H1 (cell line): Measurements from ENCODE around the gene PLEK. TPM values are rescaled to one million over a fixed set of nuclear protein-coding genes. Genes with fewer than 3 reads are reported as not detected.

Source experiments
- CTCF ChIA-PET: fragments of 300-600 bp; sonication (Branson Sonifier 250); formaldehyde crosslinking; loops from one replicate; lab custom pipeline; 2021; ENCODE audit not compliant: partially characterized antibody; lab: Charles Lee
- POLR2A ChIA-PET: fragments of 300-600 bp; sonication (Branson Sonifier 250); formaldehyde crosslinking; loops from one replicate; lab custom pipeline; 2021; ENCODE audit warnings: inconsistent platforms; ENCODE audit not compliant: partially characterized antibody; lab: Charles Lee
- DNase-seq, 2 experiments: peaks; one replicate each; pipeline versions ENCODE4 v3.0.0 to v3.0.0-alpha.2; 2010 to 2022; ENCODE audit warnings: low spot score in 2 of 2, low read depth in 1 of 2, mixed read lengths in 1 of 2
- FAIRE-seq: peaks from 2 replicates; lab custom pipeline; 2011; peaks lifted over from hg19 to GRCh38; lab: Jason Lieb, UNC
- H2AFZ ChIP-seq: 2 replicates; pipeline ENCODE4 v1.8.1; 2012; ENCODE audit warnings: low read length, inconsistent platforms
- H2AK5ac ChIP-seq: 2 replicates; pipeline ENCODE4 v1.6.1; 2013; ENCODE audit warnings: low read depth, low read length
- H2BK120ac ChIP-seq: replicated peaks from 2 replicates; pipeline ENCODE3; 2013; ENCODE audit warnings: low read depth, low read length, inconsistent platforms
- H2BK12ac ChIP-seq: 2 replicates; pipeline ENCODE4 v1.6.1; 2013; ENCODE audit warnings: low read depth, low read length
- H2BK15ac ChIP-seq: 2 replicates; pipeline ENCODE4 v1.6.1; 2013; ENCODE audit warnings: low read length
- H2BK20ac ChIP-seq: 2 replicates; pipeline ENCODE4 v1.6.1; 2013; ENCODE audit warnings: low read length
- H2BK5ac ChIP-seq: 2 replicates; pipeline ENCODE4 v1.6.1; 2013; ENCODE audit warnings: low read depth, low read length
- H3K14ac ChIP-seq: 2 replicates; pipeline ENCODE4 v1.6.1; 2013; ENCODE audit warnings: inconsistent platforms; ENCODE audit not compliant: insufficient read length
- H3K18ac ChIP-seq: 2 replicates; pipeline ENCODE4 v1.6.1; 2013; ENCODE audit warnings: low read length; ENCODE audit errors: extremely low read depth
- H3K23ac ChIP-seq: 2 replicates; pipeline ENCODE4 v1.6.1; 2013; ENCODE audit warnings: inconsistent platforms; ENCODE audit not compliant: insufficient read length
- H3K23me2 ChIP-seq: 2 replicates; pipeline ENCODE4 v1.6.1; 2013; ENCODE audit warnings: low read depth, low read length
- H3K27ac ChIP-seq: 2 replicates; pipeline ENCODE4 v1.6.1; 2011; ENCODE audit warnings: low read depth, low read length, inconsistent platforms
- H3K27me3 ChIP-seq, 4 experiments: replicated peaks in 1 of 4; 1 replicate in 1 of 4; 2 replicates in 3 of 4; pipeline versions ENCODE4 v1.6.1 to v1.8.1; 2011 to 2013; ENCODE audit warnings: low read length in 3 of 4, mild to moderate bottlenecking in 3 of 4, inconsistent platforms in 2 of 4, mixed read lengths in 2 of 4, moderate library complexity in 1 of 4; ENCODE audit not compliant: control insufficient read depth in 3 of 4, insufficient read depth in 3 of 4; ENCODE audit errors: extremely low read depth in 1 of 4
- H3K36me3 ChIP-seq, 4 experiments: 2 replicates each; pipeline versions ENCODE4 v1.6.1 to v1.8.1; 2011 to 2013; ENCODE audit warnings: mild to moderate bottlenecking in 4 of 4, low read length in 3 of 4, moderate library complexity in 2 of 4, control low read depth in 1 of 4, inconsistent platforms in 1 of 4; ENCODE audit not compliant: insufficient read depth in 4 of 4, control insufficient read depth in 2 of 4
- H3K4ac ChIP-seq: replicated peaks from 2 replicates; pipeline ENCODE3; 2013; ENCODE audit warnings: low read length, low read depth, mixed read lengths, inconsistent platforms; ENCODE audit not compliant: insufficient read length
- H3K4me1 ChIP-seq, 4 experiments: replicated peaks in 1 of 4; 1 replicate in 1 of 4; 2 replicates in 3 of 4; pipeline versions ENCODE4 v1.6.1 to v1.8.1; 2011 to 2013; ENCODE audit warnings: low read length in 3 of 4, inconsistent platforms in 2 of 4, mixed read lengths in 1 of 4; ENCODE audit not compliant: insufficient read depth in 4 of 4, control insufficient read depth in 3 of 4
- H3K4me2 ChIP-seq, 2 experiments: 2 replicates each; pipeline versions ENCODE4 v1.6.1 to v1.8.1; 2011 to 2013; ENCODE audit warnings: low read depth in 2 of 2, low read length in 2 of 2, control low read depth in 1 of 2, inconsistent platforms in 1 of 2, mild to moderate bottlenecking in 1 of 2; ENCODE audit not compliant: insufficient read depth in 1 of 2
- H3K4me3 ChIP-seq, 4 experiments: fragments of 200-600, 300-600 bp in 1 of 4; sonication (generic), shearing (Covaris generic), sonication (Bioruptor Twin) in 1 of 4; 2 replicates each; pipeline versions ENCODE4 v1.5.1 to v1.8.1; 2011 to 2016; ENCODE audit warnings: low read length in 4 of 4, low read depth in 3 of 4, control low read depth in 2 of 4, inconsistent platforms in 2 of 4, mild to moderate bottlenecking in 2 of 4, mixed read lengths in 1 of 4, moderate library complexity in 1 of 4; ENCODE audit not compliant: insufficient read depth in 2 of 4; ENCODE audit errors: extremely low read depth in 1 of 4
- H3K56ac ChIP-seq: replicated peaks from 2 replicates; pipeline ENCODE3; 2013; ENCODE audit warnings: low read depth, mild to moderate bottlenecking, mixed read lengths, low read length, inconsistent platforms; ENCODE audit not compliant: insufficient read length
- H3K79me1 ChIP-seq: 2 replicates; pipeline ENCODE4 v1.6.1; 2013; ENCODE audit warnings: low read depth, low read length, control low read depth
- H3K79me2 ChIP-seq, 2 experiments: 2 replicates each; pipeline versions ENCODE4 v1.6.1 to v1.8.1; 2012 to 2013; ENCODE audit warnings: low read length in 2 of 2, mild to moderate bottlenecking in 2 of 2, inconsistent platforms in 1 of 2; ENCODE audit not compliant: insufficient read depth in 2 of 2, control insufficient read depth in 1 of 2
- H3K9ac ChIP-seq, 4 experiments: replicated peaks in 1 of 4; 1 replicate in 1 of 4; 2 replicates in 3 of 4; pipeline versions ENCODE4 v1.6.1 to v1.8.1; 2011 to 2013; ENCODE audit warnings: low read depth in 3 of 4, low read length in 3 of 4, control low read depth in 2 of 4, mild to moderate bottlenecking in 2 of 4, moderate library complexity in 2 of 4, inconsistent platforms in 1 of 4; ENCODE audit errors: extremely low read depth in 1 of 4
- H3K9me3 ChIP-seq, 2 experiments: 2 replicates each; pipeline versions ENCODE4 v1.6.1 to v1.8.1; 2012 to 2013; ENCODE audit warnings: mild to moderate bottlenecking in 2 of 2, moderate library complexity in 2 of 2, control low read depth in 1 of 2, inconsistent platforms in 1 of 2, low read depth in 1 of 2, low read length in 1 of 2, mixed read lengths in 1 of 2; ENCODE audit not compliant: insufficient read depth in 2 of 2
- H4K20me1 ChIP-seq, 2 experiments: replicated peaks in 1 of 2; 2 replicates each; pipeline versions ENCODE3 to v1.8.1; 2011 to 2013; ENCODE audit warnings: inconsistent platforms in 2 of 2, low read length in 2 of 2, mild to moderate bottlenecking in 1 of 2; ENCODE audit not compliant: insufficient read depth in 2 of 2, control insufficient read depth in 1 of 2
- H4K5ac ChIP-seq: 2 replicates; pipeline ENCODE4 v1.6.1; 2013; ENCODE audit warnings: low read length, low read depth, mixed read lengths, inconsistent platforms; ENCODE audit not compliant: insufficient read length
- H4K8ac ChIP-seq: 2 replicates; pipeline ENCODE4 v1.8.0; 2013; ENCODE audit warnings: mild to moderate bottlenecking, moderate library complexity, low read length, inconsistent platforms; ENCODE audit not compliant: insufficient read depth; ENCODE audit errors: extremely low read depth
- H4K91ac ChIP-seq: replicated peaks from 2 replicates; pipeline ENCODE3; 2013; ENCODE audit warnings: low read length, mixed read lengths, inconsistent platforms; ENCODE audit not compliant: insufficient read length
- CBX8 ChIP-seq: fragments of 300-800, 300-1000 bp; sonication (generic); IDR thresholded peaks from 2 replicates; pipeline ENCODE4 v1.7.1; 2016; ENCODE audit warnings: low read depth, low read length, borderline replicate concordance
- CHD1 ChIP-seq: IDR thresholded peaks from 2 replicates; pipeline ENCODE4 v1.6.1; 2012; ENCODE audit warnings: low read depth, low read length, improper control_type of control experiment
- HDAC6 ChIP-seq: IDR thresholded peaks from one replicate; pipeline ENCODE4 v1.7.1; 2012; ENCODE audit warnings: low read depth, mild to moderate bottlenecking, inconsistent platforms, low read length, moderate library complexity
- JUN ChIP-seq: IDR thresholded peaks from 2 replicates; pipeline ENCODE4 v1.6.1; 2011; ENCODE audit warnings: low read depth, mild to moderate bottlenecking, improper control_type of control experiment, low read length
- PHF8 ChIP-seq: fragments of 200-600 bp; sonication (generic); conservative IDR thresholded peaks from 2 replicates; pipeline ENCODE4 v1.7.1; 2012; ENCODE audit warnings: low read depth, mild to moderate bottlenecking, inconsistent platforms, low read length, moderate library complexity
- RBBP5 ChIP-seq: IDR thresholded peaks from 2 replicates; pipeline ENCODE4 v1.7.1; 2012; ENCODE audit warnings: low read depth, mild to moderate bottlenecking, inconsistent platforms, low read length, moderate library complexity, borderline replicate concordance
- SUZ12 ChIP-seq: fragments of 200-600 bp; sonication (generic); IDR thresholded peaks from 2 replicates; pipeline ENCODE4 v1.6.1; 2012; ENCODE audit warnings: mild to moderate bottlenecking, inconsistent platforms, low read length, moderate library complexity, mixed read lengths
- WGBS, 2 experiments: shearing (Covaris generic) in 1 of 2; methylation state at CpG; one replicate each; pipeline versions ENCODE4 v1.1.6 to v1.1.7; 2013 to 2015; ENCODE audit warnings: low lambda C conversion rate in 2 of 2, mixed read lengths in 2 of 2, inconsistent platforms in 1 of 2, low coverage in 1 of 2, missing lambda C conversion rate in 1 of 2; ENCODE audit not compliant: insufficient replicate concordance in 2 of 2, insufficient coverage in 1 of 2, insufficient read length in 1 of 2; ENCODE audit errors: extremely low coverage in 1 of 2, missing lambda C conversion rate in 1 of 2; 5-methylcytosine and 5-hydroxymethylcytosine counted together
- polyA plus RNA-seq, 7 experiments: library from polyadenylated mRNA; depleted of rRNA in 3 of 7; stranded (reverse) in 5 of 7; unstranded in 2 of 7; fragments of >200 nt in 5 of 7; fragments of 200-250 nt in 2 of 7; gene quantifications; 1 replicate in 5 of 7; 2 replicates in 1 of 7; 4 replicates in 1 of 7; pipeline versions ENCODE4 v1.2.1 to v1.2.3, GENCODE V29; 2011 to 2013; ENCODE audit warnings: missing spikeins in 2 of 7, mixed read lengths in 2 of 7
- total RNA-seq: library from RNA; stranded (reverse); fragmentation: NEBNext Ultra II Directional; extraction: Animal tissue kit (Norgen Biotek cat#: 25700); gene quantifications from 2 replicates; pipeline ENCODE4 v1.2.1, GENCODE V29; 2021

PLEK gene
- total and polyA plus RNA-seq, 2 of the 8 experiments (the other 6 are each of a cell fraction or from before 2014, with no cell fraction given) = not detected

DNA sequence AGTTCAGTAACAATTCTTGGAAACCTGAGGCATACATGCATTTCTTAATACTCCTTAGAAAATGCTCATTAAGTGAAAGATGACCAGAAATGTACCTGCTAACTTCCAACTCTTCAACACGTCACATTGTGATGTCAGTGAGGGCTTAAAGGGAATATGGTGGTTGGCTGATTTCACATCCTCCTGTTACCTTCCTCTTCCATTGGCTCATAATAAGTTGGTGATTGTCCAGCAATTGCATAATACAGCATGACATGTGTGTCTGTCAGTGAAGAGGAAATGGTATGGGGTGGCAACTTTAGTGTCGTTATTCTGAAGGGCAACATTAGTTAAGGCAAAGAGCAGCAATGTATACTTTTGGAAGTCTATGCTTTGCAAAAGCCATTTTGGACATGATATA is 26.0 kb downstream of the PLEK start:
- no peak overlapping the region for H2BK12ac ChIP-seq
- no peak overlapping the region for H3K56ac ChIP-seq
- H2AFZ ChIP-seq = no peak overlapping the region
- no peak overlapping the region for H4K5ac ChIP-seq
- no peak overlapping the region for H2AK5ac ChIP-seq
- no peak overlapping the region for H2BK5ac ChIP-seq
- H3K9me3 ChIP-seq = no peaks in the 10 kb centered on the region
- H3K23ac ChIP-seq = no peak overlapping the region
- CTCF ChIA-PET = interaction anchor here (1.0 kb wide), 1 partner anchor 31 kb away, joined by 3 read pairs; no protein-coding TSS in a partner anchor
- no peaks in the 10 kb centered on the region for H4K20me1 ChIP-seq
- H3K27me3 ChIP-seq = no peaks in the 10 kb centered on the region
- H3K4me3 ChIP-seq = no peak overlapping the region
- H4K91ac ChIP-seq = no peak overlapping the region
- FAIRE-seq (no peak), DNase-seq (no peak)
- H3K23me2 ChIP-seq = no peaks in the 10 kb centered on the region; the same call in 1 of the 2 replicates
- no peak overlapping the region for H2BK15ac ChIP-seq
- 86% methylated on average over 2 of the region's 2 CpGs; no CpG with 5 or more reads in 1 of the 2 experiments for WGBS, 2 experiments
- no peaks in the 10 kb centered on the region for H3K36me3 ChIP-seq
- no peak overlapping the region for H4K8ac ChIP-seq
- H3K27ac ChIP-seq = no peak overlapping the region
- H2BK120ac ChIP-seq = no peak overlapping the region
- H3K4me1 ChIP-seq = no peaks in the 10 kb centered on the region
- no peak overlapping the region for H3K9ac ChIP-seq
- H3K79me2 ChIP-seq = no peaks in the 10 kb centered on the region
- no peaks in the 10 kb centered on the region for H3K79me1 ChIP-seq
- no peak overlapping the region for H3K18ac ChIP-seq
- H3K14ac ChIP-seq = no peak overlapping the region
- no peak overlapping the region for H3K4ac ChIP-seq
- H2BK20ac ChIP-seq = no peak overlapping the region
- POLR2A ChIA-PET = no interaction called here
- H3K4me2 ChIP-seq = no peak overlapping the region
- TF ChIP-seq HDAC6 (no peak), CHD1 (no peak), SUZ12 (no peak), RBBP5 (no peak), JUN (no peak), PHF8 (no peak), CBX8 (no peak)
